Stomach smooth muscle (tissue), 2 donors: ENCODE results near the gene TMEM272.

Experiments
- H3K27ac ChIP-seq: one replicate; pipeline ENCODE4 v1.7.0; 2013; ENCODE audit warnings: mild to moderate bottlenecking, low read length, inconsistent platforms
- H3K27me3 ChIP-seq, 2 donors: one replicate each; pipeline ENCODE4 v1.7.0; 2013; ENCODE audit warnings: low read length in 2 of 2; ENCODE audit not compliant: insufficient read depth in 2 of 2, control insufficient read depth in 1 of 2
- H3K36me3 ChIP-seq, 2 donors: one replicate each; pipeline ENCODE4 v1.7.0; 2013; ENCODE audit warnings: low read length in 2 of 2; ENCODE audit not compliant: control insufficient read depth in 2 of 2, insufficient read depth in 2 of 2
- H3K4me1 ChIP-seq: one replicate; pipeline ENCODE4 v1.7.0; 2013; ENCODE audit warnings: low read length; ENCODE audit not compliant: control insufficient read depth, insufficient read depth
- H3K4me3 ChIP-seq, 2 donors: one replicate each; pipeline ENCODE4 v1.7.0; 2013; ENCODE audit warnings: low read length in 2 of 2
- H3K9ac ChIP-seq, 2 donors: one replicate each; pipeline ENCODE4 v1.7.0; 2013; ENCODE audit warnings: low read length in 2 of 2, mild to moderate bottlenecking in 1 of 2
- H3K9me3 ChIP-seq, 2 donors: one replicate each; pipeline ENCODE4 v1.7.0; 2013; ENCODE audit warnings: low read length in 2 of 2; ENCODE audit not compliant: control insufficient read depth in 2 of 2
- donor health status: healthy.
- donor health status: Pancreatic carcinoma.

TMEM272 gene

DNA sequence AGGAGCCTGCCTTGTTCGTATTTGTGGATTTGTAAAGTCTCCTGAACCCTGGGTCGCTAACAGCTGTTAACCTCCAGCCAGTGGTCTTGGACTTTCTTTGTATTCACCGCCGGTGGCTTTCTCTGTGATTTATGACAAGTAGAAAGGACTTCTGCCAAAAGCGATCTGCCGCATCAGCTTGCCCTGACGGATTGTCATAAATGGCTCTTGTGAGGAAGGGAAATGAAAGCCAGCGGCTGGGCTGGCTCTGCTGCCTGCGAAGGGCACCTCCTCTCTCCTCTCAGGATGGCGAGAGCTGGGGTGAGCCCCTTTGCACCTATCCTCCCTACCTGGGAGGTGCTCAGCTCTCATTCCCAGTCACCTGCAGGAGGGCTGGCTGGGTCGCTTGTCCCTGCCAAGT is 66.6 kb downstream of the TMEM272 start:
- Histone ChIP-seq H3K36me3 (peaks cover 0 to 3% of the 10 kb centered on the region in 2 donors), H3K4me3 (no peak overlapping the region), H3K27ac (no peak overlapping the region), H3K4me1 (peaks cover 4% of the 10 kb centered on the region), H3K9me3 (no peaks in the 10 kb centered on the region), H3K9ac (no peak overlapping the region), H3K27me3 (no peaks in the 10 kb centered on the region)

DNA sequence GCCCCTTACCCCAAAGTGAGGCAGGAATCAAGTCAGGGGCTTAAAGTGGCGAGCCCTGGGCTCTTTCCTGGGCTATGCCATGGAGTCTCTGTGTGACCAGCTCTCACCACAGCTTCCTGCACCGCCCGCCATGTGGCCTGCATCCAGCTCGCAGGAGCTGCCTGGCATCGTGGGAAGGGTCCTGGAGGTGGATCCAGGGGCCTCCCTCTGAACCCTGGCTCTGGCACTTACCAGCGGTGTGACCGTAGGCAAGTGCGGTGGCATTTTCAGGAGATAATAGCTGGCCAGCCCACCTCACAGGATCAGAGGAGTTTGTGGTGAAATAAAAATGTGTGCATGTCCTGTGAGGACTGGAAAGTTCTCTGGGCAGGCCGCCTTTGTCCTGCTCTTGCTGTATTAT is 67.1 kb downstream of the TMEM272 start:
- no peaks in the 10 kb centered on the region for H3K9me3 ChIP-seq
- H3K4me1 ChIP-seq = peaks cover 4% of the 10 kb centered on the region
- H3K36me3 ChIP-seq = peaks cover 0 to 4% of the 10 kb centered on the region in 2 donors
- H3K4me3 ChIP-seq = no peak overlapping the region
- H3K9ac ChIP-seq = no peak overlapping the region
- no peak overlapping the region for H3K27ac ChIP-seq
- no peaks in the 10 kb centered on the region for H3K27me3 ChIP-seq

DNA sequence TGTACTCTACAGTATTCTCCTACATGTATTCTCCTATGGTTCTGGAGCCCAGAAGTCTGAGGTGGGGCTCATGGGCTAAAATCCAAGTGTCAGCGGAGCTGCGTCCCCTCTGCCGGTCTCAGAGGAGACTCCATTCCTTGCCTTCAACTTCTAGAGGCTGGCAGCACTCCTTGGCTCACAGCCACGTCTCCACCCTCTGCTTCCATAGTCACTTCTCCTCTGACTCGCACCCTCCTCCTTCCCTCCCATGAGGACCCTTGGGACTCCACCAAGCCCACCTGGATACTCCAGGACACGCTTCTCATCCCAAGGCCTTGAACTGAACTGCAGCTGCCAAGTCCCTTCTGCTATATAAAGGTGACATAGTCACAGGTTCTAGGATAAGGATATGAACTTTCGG is 68.8 kb downstream of the TMEM272 start:
- H3K4me1 ChIP-seq = peaks cover 4% of the 10 kb centered on the region
- no peak overlapping the region for H3K27ac ChIP-seq
- H3K27me3 ChIP-seq = no peaks in the 10 kb centered on the region
- H3K36me3 ChIP-seq = peaks cover 3 to 7% of the 10 kb centered on the region in 2 donors
- H3K4me3 ChIP-seq = no peak overlapping the region
- no peak overlapping the region for H3K9ac ChIP-seq
- H3K9me3 ChIP-seq = no peaks in the 10 kb centered on the region

DNA sequence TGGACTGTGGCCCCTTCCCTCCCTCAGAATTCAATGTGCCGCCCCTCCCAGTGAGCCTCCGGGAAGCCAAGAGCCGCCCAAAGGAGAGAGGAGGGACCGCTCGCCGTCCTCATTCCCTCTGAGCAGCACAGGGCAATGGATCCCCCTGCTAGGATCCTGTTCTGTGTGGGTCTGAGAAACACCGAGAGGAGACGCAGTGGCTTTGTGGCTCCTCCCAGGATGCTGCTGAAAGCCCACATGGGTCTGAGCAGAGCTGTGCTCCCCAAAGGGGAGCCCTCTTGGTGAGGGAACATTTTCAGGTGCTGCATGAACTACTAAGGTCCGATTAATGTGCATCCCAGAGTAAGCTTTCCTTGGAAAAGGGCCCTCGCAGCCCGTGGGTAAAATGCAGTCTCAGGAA is 71.5 kb downstream of the TMEM272 start:
- no peaks in the 10 kb centered on the region for H3K27me3 ChIP-seq
- no peak overlapping the region for H3K4me3 ChIP-seq
- H3K9me3 ChIP-seq = no peaks in the 10 kb centered on the region
- no peak overlapping the region for H3K9ac ChIP-seq
- peaks cover 5 to 9% of the 10 kb centered on the region in 2 donors for H3K36me3 ChIP-seq
- H3K27ac ChIP-seq = no peak overlapping the region
- H3K4me1 ChIP-seq = peaks cover 7% of the 10 kb centered on the region

DNA sequence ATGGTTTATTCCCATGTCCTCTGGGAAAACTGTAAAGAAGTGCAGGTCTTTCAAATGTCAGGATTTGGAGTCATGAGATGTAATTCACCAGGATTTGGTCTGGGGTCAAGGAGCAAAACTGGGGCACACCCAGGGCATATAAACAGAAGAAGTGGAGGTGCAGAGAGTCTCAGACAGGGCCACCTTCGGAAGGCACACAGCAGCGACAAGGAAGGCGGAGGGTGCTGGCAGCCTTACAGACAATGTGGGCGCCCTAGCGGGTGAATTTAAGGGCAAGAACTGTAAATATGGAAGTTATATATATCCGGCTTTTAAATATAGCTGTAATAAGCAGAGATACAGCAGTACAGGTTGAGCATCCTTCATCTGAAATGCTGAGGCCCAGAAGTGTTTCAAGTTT is 72.2 kb downstream of the TMEM272 start:
- Histone ChIP-seq H3K27ac (no peak overlapping the region), H3K4me1 (peaks cover 7% of the 10 kb centered on the region), H3K27me3 (no peaks in the 10 kb centered on the region), H3K9me3 (no peaks in the 10 kb centered on the region), H3K36me3 (peaks cover 9 to 11% of the 10 kb centered on the region in 2 donors), H3K4me3 (no peak overlapping the region), H3K9ac (no peak overlapping the region)

DNA sequence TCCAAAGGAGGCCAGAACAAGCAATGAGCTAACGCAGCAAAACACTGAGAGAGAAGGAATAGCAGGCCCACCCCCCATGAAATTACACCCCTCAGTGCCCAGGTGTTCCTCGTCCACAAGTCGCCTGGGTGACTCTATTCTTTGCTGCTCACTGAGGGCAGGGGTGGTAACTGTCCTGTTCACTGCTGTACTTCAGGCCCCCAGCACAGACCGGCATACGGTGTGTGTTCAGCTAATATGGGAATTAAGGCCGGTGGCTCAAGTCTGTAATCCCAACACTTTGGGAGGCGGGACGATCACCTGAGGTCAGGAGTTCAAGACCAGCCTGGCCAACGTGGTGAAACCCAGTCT is 72.9 kb downstream of the TMEM272 start:
- H3K27me3 ChIP-seq = no peaks in the 10 kb centered on the region
- peaks cover 7% of the 10 kb centered on the region for H3K4me1 ChIP-seq
- no peak overlapping the region for H3K4me3 ChIP-seq
- no peak overlapping the region for H3K27ac ChIP-seq
- peaks cover 9 to 13% of the 10 kb centered on the region in 2 donors for H3K36me3 ChIP-seq
- no peak overlapping the region for H3K9ac ChIP-seq
- no peaks in the 10 kb centered on the region for H3K9me3 ChIP-seq

DNA sequence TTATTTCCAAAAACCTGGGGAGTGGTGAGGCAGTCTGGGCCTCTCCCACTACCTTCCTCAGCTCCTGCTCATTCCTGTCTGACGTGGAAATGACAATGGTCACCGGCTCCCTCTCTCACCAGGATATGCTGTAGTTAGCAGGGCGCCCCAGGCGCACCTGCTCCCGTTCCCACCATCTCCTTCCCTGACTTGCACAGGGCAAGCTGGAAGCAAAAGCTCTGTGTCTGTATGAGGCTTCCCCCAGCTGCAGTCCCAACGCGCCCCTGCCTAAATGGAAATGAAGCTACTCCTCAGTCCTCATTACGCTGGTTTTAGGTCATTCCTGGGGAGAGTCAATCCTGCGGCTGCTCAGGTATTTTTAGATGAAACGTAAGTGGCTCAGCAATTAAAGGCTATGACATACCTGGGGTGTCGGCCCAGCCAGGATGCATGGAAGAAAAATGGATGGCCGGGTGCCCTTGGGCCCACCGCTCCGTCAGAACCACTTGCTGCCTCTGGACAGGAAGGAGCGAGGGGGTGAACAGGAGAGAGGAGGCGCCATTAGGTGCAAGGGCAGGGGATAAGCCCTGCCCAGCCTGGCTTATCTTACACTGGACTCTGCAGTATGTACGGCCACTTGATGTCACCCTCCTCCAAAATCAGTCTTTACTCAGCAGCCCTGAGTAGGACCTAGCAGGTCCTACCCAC is 73.4 kb downstream of the TMEM272 start:
- no peaks in the 10 kb centered on the region for H3K9me3 ChIP-seq
- H3K9ac ChIP-seq = no peak overlapping the region
- H3K36me3 ChIP-seq = peaks cover 9 to 16% of the 10 kb centered on the region in 2 donors
- no peaks in the 10 kb centered on the region for H3K27me3 ChIP-seq
- H3K4me3 ChIP-seq = no peak overlapping the region
- H3K27ac ChIP-seq = no peak overlapping the region
- peaks cover 7% of the 10 kb centered on the region for H3K4me1 ChIP-seq

DNA sequence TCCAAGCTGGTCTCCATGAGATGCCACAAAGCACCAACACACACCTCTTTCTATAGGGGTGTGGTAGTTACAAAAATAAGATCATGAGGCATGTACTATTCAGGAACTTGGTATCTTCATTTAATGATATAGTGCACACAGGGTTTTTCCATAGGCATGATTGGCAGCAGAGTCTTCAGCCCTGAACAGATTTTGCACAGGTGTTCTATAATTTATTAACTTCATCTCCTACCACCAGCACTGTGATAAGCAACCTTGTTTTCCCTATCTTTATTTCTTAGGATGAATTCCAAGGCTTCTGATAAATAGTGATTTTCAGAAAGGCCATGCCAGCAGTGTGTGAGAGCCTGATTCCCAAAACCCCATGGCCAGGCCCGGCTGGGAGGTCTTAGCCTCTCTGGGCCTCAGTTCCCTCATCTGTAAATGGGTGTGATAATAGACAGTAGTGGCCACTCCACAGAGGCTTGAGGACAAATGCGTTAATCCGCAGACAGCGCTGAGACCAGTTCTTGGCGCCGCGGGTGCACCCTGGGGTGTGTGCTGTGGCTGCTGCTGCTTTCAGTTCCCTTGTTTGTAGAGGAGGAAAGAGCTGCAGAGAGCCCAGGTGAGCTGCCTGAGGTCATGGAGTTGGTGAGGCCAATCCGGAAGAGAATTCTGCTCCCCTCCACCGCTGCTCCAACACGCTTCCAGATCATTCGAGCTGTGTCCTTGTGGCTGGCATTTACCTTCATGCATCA is 74.1 kb downstream of the TMEM272 start:
- Histone ChIP-seq H3K4me3 (no peak overlapping the region), H3K36me3 (peaks cover 9 to 18% of the 10 kb centered on the region in 2 donors), H3K9ac (no peak overlapping the region), H3K4me1 (peaks cover 2% of the 10 kb centered on the region), H3K27me3 (no peaks in the 10 kb centered on the region), H3K9me3 (no peaks in the 10 kb centered on the region), H3K27ac (peak overlapping the region; percentile 70)

DNA sequence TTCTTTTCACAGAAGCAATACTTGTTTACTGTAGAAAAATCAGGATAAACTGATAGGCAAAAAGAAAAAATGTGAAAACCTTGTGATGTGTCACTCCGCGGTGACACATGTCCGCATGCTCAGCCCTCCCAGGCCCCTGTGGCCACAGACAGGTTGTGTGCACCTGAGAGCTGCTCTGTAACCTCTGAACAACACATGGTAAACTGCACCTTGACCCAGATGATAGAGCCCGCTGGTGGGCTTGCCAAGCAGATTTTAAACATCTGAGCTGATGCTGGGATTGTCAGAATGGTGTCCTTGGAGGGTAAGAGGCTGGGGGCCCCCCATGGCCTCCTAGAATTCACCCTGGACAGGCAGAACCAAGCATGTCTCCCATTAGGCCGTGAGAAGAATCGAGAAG is 74.8 kb downstream of the TMEM272 start:
- Histone ChIP-seq H3K36me3 (peaks cover 9 to 18% of the 10 kb centered on the region in 2 donors), H3K27ac (peak overlapping the region; percentile 70)

DNA sequence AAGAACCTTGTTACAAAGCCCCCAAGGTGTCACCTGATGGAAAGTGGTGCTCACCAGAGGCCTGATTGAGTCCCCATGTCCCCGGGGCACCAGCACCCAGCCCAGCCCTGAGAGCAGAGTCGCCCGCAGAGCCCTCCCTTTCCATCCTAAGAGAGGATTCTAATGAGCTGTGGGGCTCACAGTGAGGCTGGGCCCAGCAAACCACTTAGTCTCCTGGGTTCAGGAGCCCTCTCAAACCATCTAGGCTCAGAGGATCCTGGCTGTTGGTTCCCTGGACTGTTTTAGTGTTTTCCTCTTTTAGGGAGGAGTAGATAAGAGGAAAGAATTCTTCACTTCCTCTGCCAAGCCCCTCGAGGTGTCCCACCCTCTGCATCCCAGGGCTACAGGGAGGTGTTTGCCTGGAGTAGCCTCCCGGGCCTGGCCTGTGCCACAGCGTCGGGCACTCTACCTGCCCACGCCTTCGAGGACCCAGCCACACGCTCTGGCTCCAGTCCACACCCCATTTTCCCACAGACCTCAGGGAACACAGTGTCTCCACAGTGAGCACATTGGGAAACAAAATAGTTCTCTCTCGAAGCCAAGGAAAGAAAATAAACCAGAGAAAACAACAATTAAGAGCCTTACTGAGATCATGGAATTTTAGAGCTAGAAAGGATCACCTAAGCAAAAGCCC is 75.4 kb downstream of the TMEM272 start:
- H3K9me3 ChIP-seq = no peaks in the 10 kb centered on the region
- H3K4me1 ChIP-seq = peaks cover 9% of the 10 kb centered on the region
- no peak overlapping the region for H3K9ac ChIP-seq
- H3K27ac ChIP-seq = peak overlapping the region; percentile 70
- H3K4me3 ChIP-seq = no peak overlapping the region
- H3K27me3 ChIP-seq = no peaks in the 10 kb centered on the region
- H3K36me3 ChIP-seq = peaks cover 9 to 18% of the 10 kb centered on the region in 2 donors

More for the DNA sequence above, 74.8 kb downstream of the TMEM272 start:
- H3K9ac ChIP-seq = no peak overlapping the region
- peaks cover 4% of the 10 kb centered on the region for H3K4me1 ChIP-seq
- H3K4me3 ChIP-seq = no peak overlapping the region
- H3K9me3 ChIP-seq = no peaks in the 10 kb centered on the region
- H3K27me3 ChIP-seq = no peaks in the 10 kb centered on the region
